Measurements from ENCODE around the gene ARL6IP5. TPM values are rescaled to one million over a fixed set of nuclear protein-coding genes. Genes with fewer than 3 reads are reported as not detected.
A peak's percentile ranks its signal among the peaks of the same experiment; 100 is the strongest.

The ARL6IP5 gene
- total RNA-seq, 1 experiment from 2014 or later: 29.4 TPM

GRCh38 chr3:69119681-69120080 lies 34.9 kb downstream of the ARL6IP5 start:
- DNase-seq: no peak
- peaks cover 19% of the 10 kb centered on the region for H3K4me1 ChIP-seq
- H3K9me3 ChIP-seq (replicated peaks): no peaks in the 10 kb centered on the region
- no peak overlapping the region for H3K4me3 ChIP-seq
- no peaks in the 10 kb centered on the region for H3K27me3 ChIP-seq
- H3K36me3 ChIP-seq: no peaks in the 10 kb centered on the region
- H3K27ac ChIP-seq: no peak overlapping the region

GRCh38 chr3:69120879-69121464 lies 36.2 kb downstream of the ARL6IP5 start:
- peak; percentile 48 to 81 for DNase-seq
- peaks cover 19% of the 10 kb centered on the region for H3K4me1 ChIP-seq
- no peak overlapping the region for H3K27ac ChIP-seq
- no peaks in the 10 kb centered on the region for H3K36me3 ChIP-seq
- no peak overlapping the region for H3K4me3 ChIP-seq
- no peaks in the 10 kb centered on the region for H3K27me3 ChIP-seq
- H3K9me3 ChIP-seq (replicated peaks): no peaks in the 10 kb centered on the region

GRCh38 chr3:69121513-69121912 lies 36.8 kb downstream of the ARL6IP5 start:
- H3K27ac ChIP-seq: no peak overlapping the region

GRCh38 chr3:69121950-69122349 lies 37.2 kb downstream of the ARL6IP5 start:
- Histone ChIP-seq H3K36me3 (no peaks in the 10 kb centered on the region), H3K4me3 (peak overlapping the region; percentile 51), H3K9me3 (replicated peaks) (no peaks in the 10 kb centered on the region), H3K27me3 (no peaks in the 10 kb centered on the region), H3K27ac (no peak overlapping the region), H3K4me1 (peaks cover 10% of the 10 kb centered on the region)
- peak in 1 of 2 experiments; percentile 15 for DNase-seq

More at GRCh38 chr3:69121513-69121912, 36.8 kb downstream of the ARL6IP5 start:
- H3K4me3 ChIP-seq: peak overlapping the region; percentile 51
- no peak for DNase-seq
- H3K36me3 ChIP-seq: no peaks in the 10 kb centered on the region
- H3K9me3 ChIP-seq (replicated peaks): no peaks in the 10 kb centered on the region
- H3K4me1 ChIP-seq: peaks cover 15% of the 10 kb centered on the region
- no peaks in the 10 kb centered on the region for H3K27me3 ChIP-seq

GRCh38 chr3:69122403-69122802 lies 37.7 kb downstream of the ARL6IP5 start, which contains the start of gene LMOD3:
LMOD3 (minus strand) TSS chr3:69122595; CDS start chr3:69122386, 209 bp downstream.
- peak within 1 kb of the TSS; percentile 51 for H3K4me3 ChIP-seq
- H3K36me3 ChIP-seq: no peaks in the 10 kb centered on the region
- H3K4me1 ChIP-seq: peaks cover 7% of the 10 kb centered on the region
- peak; percentile 66 to 80 for DNase-seq
- no peaks in the 10 kb centered on the region for H3K9me3 ChIP-seq (replicated peaks)
- no peak within 1 kb of the TSS for H3K27ac ChIP-seq
- H3K27me3 ChIP-seq: no peaks in the 10 kb centered on the region

GRCh38 chr3:69126216-69126615 lies 41.5 kb downstream of the ARL6IP5 start:
- Histone ChIP-seq H3K27me3 (no peaks in the 10 kb centered on the region), H3K27ac (no peak overlapping the region), H3K4me1 (peaks cover 7% of the 10 kb centered on the region), H3K9me3 (replicated peaks) (no peaks in the 10 kb centered on the region), H3K4me3 (no peak overlapping the region), H3K36me3 (no peaks in the 10 kb centered on the region)
- no peak for DNase-seq

GRCh38 chr3:69126999-69127398 lies 42.3 kb downstream of the ARL6IP5 start:
- Histone ChIP-seq H3K36me3 (no peaks in the 10 kb centered on the region), H3K27ac (no peak overlapping the region), H3K27me3 (no peaks in the 10 kb centered on the region), H3K9me3 (replicated peaks) (no peaks in the 10 kb centered on the region), H3K4me3 (no peak overlapping the region), H3K4me1 (peaks cover 7% of the 10 kb centered on the region)
- DNase-seq: no peak

GRCh38 chr3:69128509-69128908 lies 43.8 kb downstream of the ARL6IP5 start:
- no peaks in the 10 kb centered on the region for H3K9me3 ChIP-seq (replicated peaks)
- H3K4me3 ChIP-seq: no peak overlapping the region
- no peaks in the 10 kb centered on the region for H3K4me1 ChIP-seq
- H3K27ac ChIP-seq: no peak overlapping the region
- no peaks in the 10 kb centered on the region for H3K27me3 ChIP-seq
- H3K36me3 ChIP-seq: no peaks in the 10 kb centered on the region
- DNase-seq: no peak

- Histone ChIP-seq H3K4me1 (no peaks in the 10 kb centered on the region), H3K27me3 (no peaks in the 10 kb centered on the region), H3K27ac (no peak overlapping the region), H3K36me3 (no peaks in the 10 kb centered on the region), H3K9me3 (replicated peaks) (no peaks in the 10 kb centered on the region), H3K4me3 (no peak overlapping the region)
- DNase-seq: no peak
Observed at GRCh38 chr3:69129531-69129930, 44.8 kb downstream of the ARL6IP5 start.

- no peaks in the 10 kb centered on the region for H3K4me1 ChIP-seq
- H3K36me3 ChIP-seq: no peaks in the 10 kb centered on the region
- H3K27ac ChIP-seq: no peak overlapping the region
- no peaks in the 10 kb centered on the region for H3K9me3 ChIP-seq (replicated peaks)
- no peak for DNase-seq
- H3K4me3 ChIP-seq: no peak overlapping the region
- no peaks in the 10 kb centered on the region for H3K27me3 ChIP-seq
Observed at GRCh38 chr3:69130689-69131088, 46.0 kb downstream of the ARL6IP5 start.

GRCh38 chr3:69137005-69137404 lies 52.3 kb downstream of the ARL6IP5 start:
- no peaks in the 10 kb centered on the region for H3K27me3 ChIP-seq
- no peak for DNase-seq
- no peak overlapping the region for H3K27ac ChIP-seq
- no peaks in the 10 kb centered on the region for H3K9me3 ChIP-seq (replicated peaks)
- H3K4me3 ChIP-seq: no peak overlapping the region
- H3K36me3 ChIP-seq: no peaks in the 10 kb centered on the region
- H3K4me1 ChIP-seq: no peaks in the 10 kb centered on the region; the same call in 1 of the 2 replicates

- no peak for DNase-seq
- Histone ChIP-seq H3K4me1 (peaks cover 3% of the 10 kb centered on the region), H3K9me3 (replicated peaks) (no peaks in the 10 kb centered on the region), H3K27me3 (no peaks in the 10 kb centered on the region), H3K4me3 (no peak overlapping the region), H3K36me3 (no peaks in the 10 kb centered on the region), H3K27ac (no peak overlapping the region)
Observed at GRCh38 chr3:69137412-69137811, 52.7 kb downstream of the ARL6IP5 start.

GRCh38 chr3:69141313-69141712 lies 56.6 kb downstream of the ARL6IP5 start:
- Histone ChIP-seq H3K27ac (no peak overlapping the region), H3K4me3 (no peak overlapping the region), H3K4me1 (peaks cover 19% of the 10 kb centered on the region), H3K36me3 (no peaks in the 10 kb centered on the region), H3K27me3 (no peaks in the 10 kb centered on the region), H3K9me3 (replicated peaks) (no peaks in the 10 kb centered on the region)
- no peak for DNase-seq

GRCh38 chr3:69142090-69142489 lies 57.4 kb downstream of the ARL6IP5 start:
- Histone ChIP-seq H3K27me3 (no peaks in the 10 kb centered on the region), H3K4me1 (peaks cover 19% of the 10 kb centered on the region), H3K9me3 (replicated peaks) (no peaks in the 10 kb centered on the region), H3K4me3 (no peak overlapping the region), H3K27ac (no peak overlapping the region), H3K36me3 (no peaks in the 10 kb centered on the region)
- peak in 1 of 2 experiments; percentile 26 for DNase-seq

- Histone ChIP-seq H3K4me3 (no peak overlapping the region), H3K36me3 (no peaks in the 10 kb centered on the region), H3K4me1 (peaks cover 19% of the 10 kb centered on the region), H3K9me3 (replicated peaks) (no peaks in the 10 kb centered on the region), H3K27me3 (no peaks in the 10 kb centered on the region), H3K27ac (no peak overlapping the region)
- DNase-seq: peak in 1 of 2 experiments; percentile 33
Observed at GRCh38 chr3:69142797-69143454, 58.2 kb downstream of the ARL6IP5 start.

GRCh38 chr3:69143612-69144011 lies 58.9 kb downstream of the ARL6IP5 start:
- DNase-seq: peak; percentile 5 to 48
- H3K27ac ChIP-seq: no peak overlapping the region
- H3K27me3 ChIP-seq: no peaks in the 10 kb centered on the region
- no peaks in the 10 kb centered on the region for H3K36me3 ChIP-seq
- no peak overlapping the region for H3K4me3 ChIP-seq
- H3K9me3 ChIP-seq (replicated peaks): no peaks in the 10 kb centered on the region
- H3K4me1 ChIP-seq: peaks cover 19% of the 10 kb centered on the region
